Measurements from ENCODE around the gene AGA. TPM values are rescaled to one million over a fixed set of nuclear protein-coding genes. Genes with fewer than 3 reads are reported as not detected.

AGA gene
- total RNA-seq, 2 donors from 2014 or later: 40.0 to 42.3 TPM

DNA sequence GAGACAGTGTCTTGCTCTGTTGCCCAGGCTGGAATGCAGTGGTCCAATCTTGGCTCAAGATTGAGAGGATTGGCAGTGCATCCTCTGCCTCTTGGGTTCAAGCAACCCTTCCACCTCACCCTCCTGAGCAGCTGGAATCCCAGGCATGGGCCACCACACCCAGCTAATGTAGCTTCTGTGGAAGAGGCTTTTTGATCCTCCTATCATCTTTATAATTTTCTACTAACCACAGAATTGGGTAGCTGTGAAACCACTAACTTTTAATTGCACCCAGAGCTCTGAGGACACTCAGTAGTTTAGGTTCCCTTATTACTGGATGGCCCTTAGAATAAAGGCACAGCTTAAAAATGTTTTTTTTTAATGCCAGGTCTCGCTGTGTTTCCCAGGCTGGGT is 8.9 kb upstream of the AGA start:
- Histone ChIP-seq H3K9me3 (no peaks in the 10 kb centered on the region), H3K27ac (no peak overlapping the region), H3K4me3 (no peak overlapping the region), H3K27me3 (replicated peaks; ENCODE audit: insufficient read depth) (no peaks in the 10 kb centered on the region), H3K36me3 (no peaks in the 10 kb centered on the region), H3K4me1 (replicated peaks) (no peaks in the 10 kb centered on the region)
- intact Hi-C loops (cut with DNase I): no loop called here
- WGBS: 91% methylated on average over 1 of the region's 1 CpG
- TF ChIP-seq POLR2A (IDR thresholded peaks at IDR 0.05) (no peak), POLR2AphosphoS5 (IDR thresholded peaks at IDR 0.05) (no peak)
- TF ChIP-seq, protein P1, sequence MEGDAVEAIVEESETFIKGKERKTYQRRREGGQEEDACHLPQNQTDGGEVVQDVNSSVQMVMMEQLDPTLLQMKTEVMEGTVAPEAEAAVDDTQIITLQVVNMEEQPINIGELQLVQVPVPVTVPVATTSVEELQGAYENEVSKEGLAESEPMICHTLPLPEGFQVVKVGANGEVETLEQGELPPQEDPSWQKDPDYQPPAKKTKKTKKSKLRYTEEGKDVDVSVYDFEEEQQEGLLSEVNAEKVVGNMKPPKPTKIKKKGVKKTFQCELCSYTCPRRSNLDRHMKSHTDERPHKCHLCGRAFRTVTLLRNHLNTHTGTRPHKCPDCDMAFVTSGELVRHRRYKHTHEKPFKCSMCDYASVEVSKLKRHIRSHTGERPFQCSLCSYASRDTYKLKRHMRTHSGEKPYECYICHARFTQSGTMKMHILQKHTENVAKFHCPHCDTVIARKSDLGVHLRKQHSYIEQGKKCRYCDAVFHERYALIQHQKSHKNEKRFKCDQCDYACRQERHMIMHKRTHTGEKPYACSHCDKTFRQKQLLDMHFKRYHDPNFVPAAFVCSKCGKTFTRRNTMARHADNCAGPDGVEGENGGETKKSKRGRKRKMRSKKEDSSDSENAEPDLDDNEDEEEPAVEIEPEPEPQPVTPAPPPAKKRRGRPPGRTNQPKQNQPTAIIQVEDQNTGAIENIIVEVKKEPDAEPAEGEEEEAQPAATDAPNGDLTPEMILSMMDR (IDR thresholded peaks at IDR 0.05): no peak
- no peak for DNase-seq (ENCODE audit: low spot score)

DNA sequence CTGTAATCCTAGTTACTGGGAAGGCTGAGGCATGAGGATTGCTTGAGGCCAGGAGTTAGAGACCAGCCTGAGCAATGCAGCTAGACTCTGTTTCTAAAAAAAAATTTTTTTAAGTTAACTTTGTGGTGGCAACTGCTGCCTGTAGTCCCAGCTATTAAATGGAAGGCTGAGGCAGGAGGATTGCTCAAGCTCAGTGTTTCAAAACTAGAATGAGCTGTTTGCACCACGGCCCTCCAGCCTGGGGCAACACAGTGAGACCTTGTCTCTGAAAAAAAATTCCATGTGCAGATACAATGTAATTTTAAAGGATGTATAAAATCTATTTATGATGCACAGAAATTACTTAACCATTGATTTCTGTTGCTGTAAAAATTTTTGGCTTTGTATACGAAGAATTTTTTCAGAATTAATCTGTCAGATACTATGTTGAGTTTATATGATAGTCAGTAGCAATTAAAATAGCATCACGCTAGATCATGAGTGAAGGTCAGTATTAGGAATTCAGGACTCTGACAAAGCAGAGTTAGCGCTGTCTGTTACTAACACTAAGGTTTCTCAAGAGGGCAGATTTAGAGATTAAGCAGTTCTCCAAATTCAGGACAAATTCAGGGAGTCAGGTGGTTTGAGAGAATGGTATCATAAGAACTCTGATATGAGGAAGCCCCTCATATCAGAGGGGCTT is 8.3 kb upstream of the AGA start:
- Histone ChIP-seq H3K4me1 (replicated peaks) (no peaks in the 10 kb centered on the region), H3K27ac (no peak overlapping the region), H3K4me3 (no peak overlapping the region), H3K9me3 (no peaks in the 10 kb centered on the region), H3K36me3 (no peaks in the 10 kb centered on the region), H3K27me3 (replicated peaks; ENCODE audit: insufficient read depth) (no peaks in the 10 kb centered on the region)
- no peak for DNase-seq (ENCODE audit: low spot score)
- 89% methylated on average over 4 of the region's 4 CpGs for WGBS
- intact Hi-C loops (cut with DNase I): no loop called here
- TF ChIP-seq POLR2A (IDR thresholded peaks at IDR 0.05) (no peak), POLR2AphosphoS5 (IDR thresholded peaks at IDR 0.05) (no peak)
- TF ChIP-seq, protein P1 (IDR thresholded peaks at IDR 0.05): no peak

DNA sequence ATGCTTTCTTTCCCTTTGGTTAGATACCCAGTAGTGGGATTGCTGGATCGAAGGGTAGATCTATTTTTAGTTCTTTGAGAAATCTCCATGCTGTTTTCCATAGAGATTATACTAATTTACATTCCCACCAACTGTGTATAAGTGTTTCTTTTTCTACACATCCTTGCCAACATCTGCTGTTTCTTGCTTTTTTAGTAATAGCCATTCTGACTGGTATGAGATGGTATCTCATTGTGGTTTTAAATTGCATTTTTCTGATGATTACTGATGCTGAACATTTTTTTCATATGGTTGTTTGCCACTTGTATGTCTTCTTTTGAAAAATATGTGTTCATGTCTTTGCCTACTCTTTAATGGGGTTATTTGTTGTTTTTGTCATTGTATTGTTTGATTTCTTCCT is 6.6 kb upstream of the AGA start:
- no peak for DNase-seq (ENCODE audit: low spot score)

DNA sequence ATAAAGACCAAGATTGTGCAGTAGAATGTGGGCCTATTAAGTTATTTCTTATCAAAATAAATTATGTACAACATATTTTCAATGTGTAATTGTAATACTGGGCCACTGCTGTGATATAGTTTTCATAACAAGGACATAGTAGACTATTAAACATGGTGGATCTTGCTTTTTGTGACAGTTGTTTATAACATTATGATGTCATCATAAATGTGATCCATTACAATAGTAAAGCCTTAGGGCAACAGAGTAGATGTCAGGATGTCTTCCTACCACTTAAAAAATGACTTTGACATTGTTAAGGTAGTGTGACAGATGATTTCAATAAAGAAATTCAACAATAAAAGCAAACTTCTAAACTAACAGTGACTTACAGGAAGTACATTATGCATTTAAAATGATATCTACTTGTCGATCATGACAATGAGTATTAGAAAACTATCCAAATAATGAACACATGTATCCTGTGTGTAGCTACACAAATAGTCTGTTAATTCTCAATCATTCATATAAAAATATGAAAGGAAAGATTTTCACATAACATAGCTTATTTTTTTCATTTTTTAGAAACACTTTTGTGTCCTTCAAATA is 5.3 kb upstream of the AGA start:
- Histone ChIP-seq H3K27me3 (replicated peaks; ENCODE audit: insufficient read depth) (no peaks in the 10 kb centered on the region), H3K36me3 (no peaks in the 10 kb centered on the region), H3K4me3 (no peak overlapping the region), H3K9me3 (no peaks in the 10 kb centered on the region), H3K4me1 (replicated peaks) (no peaks in the 10 kb centered on the region), H3K27ac (no peak overlapping the region)
- 40% methylated on average over 1 of the region's 1 CpG for WGBS
- TF ChIP-seq POLR2AphosphoS5 (IDR thresholded peaks at IDR 0.05) (no peak), POLR2A (IDR thresholded peaks at IDR 0.05) (no peak)
- TF ChIP-seq, protein P1 (IDR thresholded peaks at IDR 0.05): no peak
- no peak for DNase-seq (ENCODE audit: low spot score)
- intact Hi-C loops (cut with DNase I): no loop called here

More for the DNA sequence above, 6.6 kb upstream of the AGA start:
- no peak overlapping the region for H3K27ac ChIP-seq
- H3K4me1 ChIP-seq (replicated peaks): no peaks in the 10 kb centered on the region
- no peak overlapping the region for H3K4me3 ChIP-seq
- intact Hi-C loops (cut with DNase I): no loop called here
- H3K36me3 ChIP-seq: no peaks in the 10 kb centered on the region
- WGBS: 73% methylated on average over 1 of the region's 1 CpG
- H3K27me3 ChIP-seq (replicated peaks; ENCODE audit: insufficient read depth): no peaks in the 10 kb centered on the region
- no peaks in the 10 kb centered on the region for H3K9me3 ChIP-seq
- TF ChIP-seq, protein P1 (IDR thresholded peaks at IDR 0.05): no peak
- TF ChIP-seq POLR2A (IDR thresholded peaks at IDR 0.05): no peak
- TF ChIP-seq POLR2AphosphoS5 (IDR thresholded peaks at IDR 0.05): no peak

DNA sequence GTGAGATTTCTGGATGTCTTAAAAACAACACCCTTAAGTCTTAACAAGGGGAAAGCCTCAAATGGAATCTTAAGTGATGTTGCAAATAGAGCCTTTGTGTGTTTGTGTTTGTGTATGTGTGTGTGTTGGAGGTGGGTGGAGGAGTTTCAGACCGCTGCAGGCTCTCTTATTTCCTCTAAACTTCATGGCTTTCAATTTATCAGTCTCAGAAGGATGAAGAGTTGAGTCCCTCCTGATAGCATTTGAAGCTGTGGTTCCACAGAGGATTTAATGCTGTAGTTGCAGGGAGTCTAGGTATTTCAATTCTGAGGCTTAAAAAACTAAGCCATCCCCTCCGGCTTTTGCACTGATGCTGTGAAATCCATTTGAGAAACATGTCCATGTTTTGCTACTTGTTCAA is 4.3 kb upstream of the AGA start:
- no peaks in the 10 kb centered on the region for H3K36me3 ChIP-seq
- no peaks in the 10 kb centered on the region for H3K4me1 ChIP-seq (replicated peaks)
- DNase-seq (ENCODE audit: low spot score): no peak
- no peaks in the 10 kb centered on the region for H3K27me3 ChIP-seq (replicated peaks; ENCODE audit: insufficient read depth)
- TF ChIP-seq, protein P1 (IDR thresholded peaks at IDR 0.05): no peak
- TF ChIP-seq POLR2A (IDR thresholded peaks at IDR 0.05): no peak
- TF ChIP-seq POLR2AphosphoS5 (IDR thresholded peaks at IDR 0.05): no peak
- 89% methylated on average over 2 of the region's 2 CpGs for WGBS
- H3K9me3 ChIP-seq: no peaks in the 10 kb centered on the region
- H3K4me3 ChIP-seq: no peak overlapping the region
- H3K27ac ChIP-seq: no peak overlapping the region
- intact Hi-C loops (cut with DNase I): no loop called here

All from prostate gland (tissue), 2 donors.